Fibroblast of skin of left biceps (primary cell): ENCODE measurements around the gene SRRM3.
A peak's percentile ranks its signal among the peaks of the same experiment; 100 is the strongest.
"Not testable (repeated sequence)": the region's sequence is repeated elsewhere in the genome, so short reads cannot be mapped to it uniquely, and the experiment has no call there.

Experiments used
- DNase-seq, 2 experiments: peaks; one replicate each; pipeline ENCODE4 v3.0.0-alpha.2; 2013; ENCODE audit warnings: low read depth in 2 of 2

Gene SRRM3, protein sequence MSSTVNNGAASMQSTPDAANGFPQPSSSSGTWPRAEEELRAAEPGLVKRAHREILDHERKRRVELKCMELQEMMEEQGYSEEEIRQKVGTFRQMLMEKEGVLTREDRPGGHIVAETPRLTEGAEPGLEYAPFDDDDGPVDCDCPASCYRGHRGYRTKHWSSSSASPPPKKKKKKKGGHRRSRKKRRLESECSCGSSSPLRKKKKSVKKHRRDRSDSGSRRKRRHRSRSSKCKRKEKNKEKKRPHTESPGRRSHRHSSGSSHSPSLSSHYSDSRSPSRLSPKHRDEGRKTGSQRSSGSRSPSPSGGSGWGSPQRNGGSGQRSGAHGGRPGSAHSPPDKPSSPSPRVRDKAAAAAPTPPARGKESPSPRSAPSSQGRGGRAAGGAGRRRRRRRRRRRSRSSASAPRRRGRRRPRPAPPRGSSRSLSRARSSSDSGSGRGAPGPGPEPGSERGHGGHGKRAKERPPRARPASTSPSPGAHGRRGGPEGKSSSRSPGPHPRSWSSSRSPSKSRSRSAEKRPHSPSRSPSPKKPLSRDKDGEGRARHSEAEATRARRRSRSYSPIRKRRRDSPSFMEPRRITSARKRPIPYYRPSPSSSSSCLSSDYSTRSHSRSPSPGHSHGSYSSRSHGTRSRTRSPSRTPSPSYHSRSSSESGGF

DNA sequence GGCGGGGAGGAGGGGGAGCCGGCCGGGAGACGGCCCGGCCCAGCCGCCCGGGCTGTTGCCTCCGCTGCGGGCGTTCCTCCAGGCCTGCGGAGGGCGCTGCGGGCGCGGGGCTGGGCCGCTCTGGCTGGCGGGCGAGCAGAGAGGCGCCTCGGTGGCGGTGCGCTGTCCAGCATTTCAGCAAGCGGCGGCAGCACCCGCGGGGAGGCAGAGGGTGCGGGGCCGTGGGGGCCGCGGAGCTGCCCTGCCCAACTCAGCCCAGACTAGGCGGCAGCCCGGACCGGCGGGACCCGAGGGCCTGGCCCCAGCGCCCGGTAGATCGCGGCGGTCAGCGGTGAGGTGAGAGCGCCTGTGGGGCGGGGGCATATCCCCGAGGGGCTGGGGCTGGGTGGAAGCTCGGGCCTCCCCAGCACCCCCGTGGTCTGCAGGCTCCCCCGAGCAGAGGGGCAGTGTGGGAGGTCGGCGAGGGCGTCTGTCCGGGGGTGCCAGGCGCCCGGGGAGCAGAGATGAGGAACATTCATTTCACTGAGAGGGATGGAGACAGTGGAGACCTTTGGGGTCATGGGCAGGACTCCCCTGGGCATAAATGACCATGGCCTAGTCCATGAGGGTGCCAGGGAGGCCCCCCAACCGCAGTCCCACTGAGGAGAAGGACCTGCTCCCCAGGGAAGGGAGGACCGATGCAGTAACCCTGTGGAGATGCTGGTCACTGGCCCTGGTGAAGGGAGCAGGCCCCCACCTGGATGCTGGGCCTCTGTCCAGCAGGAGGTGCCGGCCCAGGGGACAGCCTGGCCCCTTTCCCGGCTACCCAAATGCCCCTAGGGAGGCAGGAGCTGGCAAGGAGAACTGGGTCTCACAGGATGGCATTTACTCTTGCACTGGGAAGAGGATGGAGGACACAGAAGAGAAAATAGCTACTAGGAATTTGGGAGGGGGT is at the start of gene SRRM3:
TSS of gene SRRM3 (plus strand) at position 165 of the 934 bp plus-strand sequence. CDS start 33,171 bp downstream, outside the sequence.
- peak; percentile 19 to 34 for DNase-seq

DNA sequence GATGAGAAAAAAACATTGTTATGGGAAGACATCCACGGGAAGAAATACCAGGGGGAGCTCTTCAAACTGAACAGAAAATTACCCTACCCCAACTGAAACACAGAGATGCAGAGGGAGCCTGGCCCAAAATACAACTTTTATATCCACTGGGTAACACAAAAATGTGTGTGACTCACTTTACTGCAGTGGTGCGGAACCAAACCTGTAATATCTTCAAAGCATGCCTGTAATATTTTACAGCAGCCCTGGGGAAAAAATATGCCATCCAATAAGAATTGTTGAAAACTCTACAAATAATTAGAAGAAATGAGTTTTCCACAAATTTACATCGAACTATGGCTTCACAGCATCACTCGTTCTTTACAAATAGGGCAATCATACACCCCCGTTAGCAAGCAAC is 49.8 kb upstream of the SRRM3 start:
- no peak for DNase-seq

DNA sequence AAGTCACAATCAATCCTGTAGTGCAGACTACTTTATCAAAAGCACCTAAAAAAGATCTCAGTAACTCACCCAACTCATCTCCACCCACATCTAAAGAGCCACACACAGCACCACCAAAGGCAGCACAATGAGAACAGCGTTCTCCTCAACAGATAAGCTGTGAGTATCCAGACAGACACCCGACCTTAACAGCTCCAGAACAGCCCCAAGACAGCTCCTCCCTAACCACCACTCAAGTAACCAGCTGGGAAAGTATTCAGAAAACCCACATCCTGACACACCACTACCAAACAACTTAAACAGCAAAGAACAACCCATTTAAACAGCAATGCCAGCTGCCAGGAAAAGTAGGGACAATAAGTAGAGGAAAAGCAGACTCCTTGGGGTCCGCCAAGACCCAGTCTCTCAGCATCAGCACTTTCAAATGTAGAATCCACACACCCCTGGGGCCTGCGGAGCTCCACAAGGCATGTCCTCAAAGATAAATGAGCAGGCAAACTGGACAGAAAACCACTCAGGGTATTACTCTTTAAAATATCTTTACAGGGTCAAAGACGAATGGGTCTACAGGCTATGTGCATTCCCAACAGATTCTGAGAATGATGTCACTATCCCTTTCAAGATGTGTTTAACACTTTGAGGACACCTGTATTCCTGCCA is 48.0 kb upstream of the SRRM3 start:
- not testable (repeated sequence) for DNase-seq

DNA sequence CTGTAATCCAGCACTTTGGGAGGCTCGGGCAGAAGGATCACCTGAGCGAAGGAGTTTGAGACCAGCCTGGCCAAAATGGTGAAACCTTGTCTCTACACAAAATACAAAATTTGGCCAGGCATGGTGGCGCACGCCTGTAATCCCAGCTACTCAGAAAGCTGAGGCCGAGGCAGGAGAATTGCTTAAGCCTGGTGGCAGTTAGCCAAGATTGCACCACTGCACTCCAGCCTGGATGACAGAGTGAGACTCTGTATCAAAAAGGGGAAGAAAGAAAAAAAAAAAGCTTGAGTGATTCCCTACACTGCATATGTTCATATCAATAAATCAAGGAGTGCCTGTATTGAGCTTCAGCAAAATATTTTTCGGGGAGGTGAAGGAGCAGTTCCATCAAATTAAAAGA is 45.8 kb upstream of the SRRM3 start:
- DNase-seq: peak in 1 of 2 experiments; percentile 11

DNA sequence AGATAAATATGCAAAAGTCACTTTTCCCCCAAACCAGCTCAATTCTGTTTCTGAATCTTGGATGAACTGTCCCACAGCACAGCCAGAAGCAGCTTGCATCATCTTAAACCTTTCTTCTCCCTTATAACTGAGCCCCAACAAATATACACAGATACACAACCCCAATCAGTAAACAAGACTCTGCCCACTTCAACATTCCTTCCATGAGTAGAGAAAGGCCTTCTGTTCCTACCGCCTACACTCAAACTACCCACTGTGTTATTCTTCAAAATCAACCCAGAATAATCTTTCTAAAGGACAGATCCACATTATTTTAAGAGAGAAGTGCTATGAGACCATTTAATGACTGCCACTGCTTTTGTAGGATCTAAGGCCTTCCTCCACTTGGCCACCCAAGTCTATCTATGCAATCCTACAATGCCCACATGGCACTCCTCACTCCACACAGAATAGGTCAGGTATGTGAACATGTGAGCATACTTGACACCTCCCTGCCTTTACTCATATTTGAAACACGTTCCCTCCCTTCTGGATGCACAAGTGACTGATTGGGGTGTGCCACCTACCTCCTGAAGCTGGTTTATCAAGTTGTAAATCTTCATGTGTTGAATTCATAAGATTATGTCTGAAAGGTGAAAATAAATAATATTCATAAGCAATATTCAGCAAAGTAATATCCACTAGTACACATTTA is 44.6 kb upstream of the SRRM3 start:
- DNase-seq: not testable (repeated sequence)

DNA sequence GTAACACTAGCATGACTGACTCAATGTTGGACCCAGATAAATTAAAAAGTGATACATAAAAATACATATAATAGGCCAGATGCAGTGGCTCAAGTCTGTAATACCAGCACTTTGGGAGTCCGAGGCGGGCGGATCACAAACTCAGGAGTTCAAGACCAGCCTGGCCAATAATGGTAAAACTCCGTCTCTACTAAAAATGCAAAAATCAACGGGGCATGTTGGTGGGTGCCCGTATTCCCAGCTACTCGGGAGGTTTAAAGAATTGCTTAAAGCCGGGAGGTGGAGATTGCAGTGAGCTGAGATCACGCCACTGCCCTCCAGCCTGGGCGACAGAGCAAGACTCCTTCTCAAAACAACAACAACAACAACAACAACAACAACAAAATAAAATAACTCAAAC is 43.3 kb upstream of the SRRM3 start:
- not testable (repeated sequence) for DNase-seq

DNA sequence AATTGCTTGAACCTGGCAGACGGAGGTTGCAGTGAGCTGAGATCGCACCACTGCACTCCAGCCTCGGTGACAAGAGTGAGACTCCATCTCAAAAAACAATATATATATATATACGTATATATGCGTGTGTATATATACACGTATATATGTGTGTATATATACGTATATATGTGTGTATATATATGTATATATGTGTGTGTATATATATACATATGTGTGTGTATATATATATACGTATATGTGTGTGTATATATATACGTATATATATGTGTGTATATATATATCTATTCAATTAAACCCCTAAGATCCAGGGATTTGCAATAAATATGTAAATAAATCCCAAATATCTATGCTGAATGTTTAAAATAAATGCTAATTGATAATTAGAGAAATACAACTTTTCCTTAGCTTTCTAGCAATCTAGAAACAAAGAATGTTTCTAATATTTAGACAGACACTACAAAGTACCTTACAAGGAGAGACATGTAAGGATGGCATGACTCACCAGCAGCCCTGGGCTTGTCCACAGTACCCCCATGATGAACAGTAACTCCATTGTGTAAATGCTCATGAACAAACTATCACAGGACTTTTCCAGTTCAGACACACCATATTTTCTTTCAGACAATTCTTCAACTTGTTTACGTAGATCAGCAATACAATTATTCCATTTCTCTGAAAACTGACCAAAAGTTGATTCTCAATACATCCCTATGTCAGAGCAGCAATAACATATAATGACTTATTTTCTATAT is 39.1 kb upstream of the SRRM3 start:
- DNase-seq: not testable (repeated sequence)

DNA sequence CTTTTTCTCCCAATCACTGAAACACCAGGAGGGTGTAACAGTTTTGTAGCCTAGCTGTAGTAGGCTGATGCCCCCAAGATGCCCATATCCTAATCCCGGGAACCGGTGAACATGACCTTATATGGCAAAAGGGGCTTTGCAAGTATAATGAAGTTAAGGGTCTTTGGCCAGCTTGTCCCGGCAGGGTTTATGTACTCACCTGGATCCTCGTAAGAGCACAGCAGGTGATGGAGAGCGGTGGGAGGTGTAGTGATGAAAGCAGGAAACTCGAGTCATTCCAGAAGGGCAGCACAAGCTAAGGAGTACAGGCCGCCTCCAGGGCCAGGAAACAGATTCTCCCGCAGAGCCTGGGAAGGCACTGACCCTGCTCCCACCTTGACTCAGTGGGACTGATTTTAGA is 37.9 kb upstream of the SRRM3 start:
- not testable (repeated sequence) for DNase-seq

DNA sequence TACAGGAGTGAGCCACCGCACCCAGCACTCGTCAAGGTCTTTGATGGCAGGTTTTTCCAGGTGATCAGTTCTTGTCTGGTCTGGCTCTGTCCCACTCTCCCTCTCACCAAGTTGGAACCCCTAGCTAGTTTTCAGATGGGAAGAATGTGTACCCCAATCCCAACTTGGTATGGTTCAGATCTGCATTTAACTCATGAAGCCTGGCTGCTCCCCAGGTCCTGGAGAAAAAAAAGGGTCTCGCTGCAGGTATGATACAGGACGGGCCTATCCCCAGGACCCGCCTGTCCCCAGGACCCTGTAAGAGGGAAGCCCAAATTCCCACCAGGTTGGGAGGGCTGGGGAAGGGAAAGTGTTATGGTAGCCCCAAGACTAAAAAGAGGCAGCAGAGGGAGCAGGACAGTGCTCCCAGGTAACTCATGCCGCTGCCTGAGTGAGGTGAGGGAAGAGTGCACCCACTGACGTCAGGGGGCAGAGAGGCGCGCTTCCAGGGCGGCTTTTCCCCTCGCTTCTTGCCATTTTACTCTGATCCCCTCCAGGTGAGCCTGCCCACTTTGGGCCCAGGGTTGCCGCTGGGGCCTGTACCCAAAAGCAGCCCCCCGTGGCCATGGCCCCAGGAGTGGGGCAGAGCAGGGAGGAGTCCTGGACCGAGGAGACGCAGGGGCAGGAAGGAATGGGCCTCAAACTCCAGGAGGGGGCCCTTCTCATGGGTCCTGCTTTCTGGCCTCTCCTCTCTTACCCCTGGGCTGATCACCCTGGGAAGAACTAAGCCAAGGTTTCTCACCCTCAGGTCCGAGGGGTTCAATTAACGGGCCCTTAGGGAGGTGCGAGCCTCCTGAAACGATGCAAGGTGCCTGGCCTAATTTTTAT is 36.4 kb upstream of the SRRM3 start:
- DNase-seq: no peak

DNA sequence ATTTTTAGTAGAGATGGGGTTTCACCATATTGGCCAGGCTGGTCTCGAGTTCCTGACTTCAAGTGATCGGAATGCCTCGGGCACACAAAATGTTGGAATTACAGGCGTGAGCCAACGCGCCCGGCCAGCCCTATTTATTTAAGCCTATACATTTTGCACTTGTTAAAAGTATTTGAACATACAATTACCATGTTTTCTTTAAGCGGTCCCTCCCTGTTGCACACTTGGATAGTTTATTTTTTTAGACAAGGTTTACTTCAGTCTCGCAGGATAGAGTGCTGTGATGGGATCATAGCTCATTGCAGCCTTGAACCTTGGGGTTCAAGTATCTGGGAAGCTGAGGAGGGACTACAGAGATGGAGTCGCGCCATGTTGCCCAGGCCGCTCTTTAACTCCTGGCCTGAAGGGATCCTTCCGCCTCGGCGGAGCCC is 35.7 kb upstream of the SRRM3 start:
- DNase-seq: no peak

DNA sequence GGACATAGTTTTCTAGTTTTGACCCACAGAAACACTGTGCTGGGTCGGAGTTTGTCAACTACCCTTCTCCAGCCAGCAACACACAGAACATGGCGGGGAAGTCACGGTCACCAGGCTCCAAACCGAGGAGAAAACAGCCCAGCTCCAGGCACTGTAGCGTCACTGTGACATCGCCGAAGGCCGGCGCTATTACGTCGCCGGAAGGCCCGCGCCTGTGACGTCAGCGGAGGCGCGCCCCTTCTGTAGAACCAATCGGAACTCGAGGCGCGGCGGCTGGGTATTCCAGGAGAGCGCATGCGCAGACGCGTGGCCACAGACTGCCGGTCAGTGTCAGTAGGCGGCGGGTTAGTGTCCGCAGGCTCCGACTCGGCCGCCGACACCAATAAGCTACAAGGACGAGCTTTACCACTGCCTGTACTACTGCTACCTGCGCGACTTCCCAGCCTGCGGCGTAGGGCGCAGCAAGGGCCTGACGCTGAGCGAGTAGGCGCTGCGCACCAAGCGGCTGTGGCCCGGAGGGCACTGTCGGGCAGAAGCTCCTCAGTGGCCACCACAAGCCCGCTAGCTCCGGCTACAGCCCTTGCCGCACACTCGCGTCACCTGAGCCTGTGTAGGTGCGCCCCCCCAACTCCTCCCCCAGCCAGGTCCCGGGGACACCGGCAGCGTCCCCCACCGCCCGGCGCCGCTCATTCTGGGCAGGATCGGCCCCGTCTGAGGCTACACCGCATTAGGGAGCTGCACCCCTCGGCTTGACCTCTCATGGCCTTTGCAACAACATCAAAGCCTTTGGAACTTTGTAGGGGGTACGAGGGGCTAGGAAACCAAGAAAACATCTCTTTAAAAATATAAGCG is 35.1 kb upstream of the SRRM3 start:
- peak; percentile 78 to 79 for DNase-seq

DNA sequence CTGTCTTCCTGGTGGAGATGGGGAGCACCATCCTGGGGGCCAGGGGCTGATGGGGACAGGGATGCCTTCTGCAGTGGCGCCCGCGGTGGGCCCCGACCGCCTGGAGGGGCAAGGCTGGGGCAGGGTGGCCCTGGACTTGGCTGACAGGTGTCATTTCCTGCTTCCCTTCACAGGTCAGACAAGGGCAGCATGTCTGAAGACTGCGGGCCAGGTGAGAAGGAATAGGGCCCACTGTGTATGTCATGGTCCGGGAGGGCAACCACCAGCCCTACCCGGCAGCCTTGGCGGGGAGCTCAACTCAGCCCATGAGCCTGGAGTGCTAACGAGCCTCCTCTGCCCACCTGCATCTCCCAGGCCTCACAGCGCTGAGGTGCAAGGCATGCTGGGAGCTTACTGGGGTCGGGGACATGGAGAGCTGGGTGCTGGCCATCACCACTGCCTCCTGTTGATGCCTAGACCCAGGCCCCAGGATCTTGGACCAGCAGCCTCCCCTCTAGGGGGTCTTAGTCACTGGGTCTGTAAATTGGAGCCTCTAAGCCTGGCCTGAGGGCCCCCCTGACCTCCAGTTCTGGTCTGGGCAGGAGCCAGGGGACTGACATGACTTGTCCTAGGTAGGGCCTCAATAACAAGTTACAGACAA is 28.0 kb upstream of the SRRM3 start:
- no peak for DNase-seq

DNA sequence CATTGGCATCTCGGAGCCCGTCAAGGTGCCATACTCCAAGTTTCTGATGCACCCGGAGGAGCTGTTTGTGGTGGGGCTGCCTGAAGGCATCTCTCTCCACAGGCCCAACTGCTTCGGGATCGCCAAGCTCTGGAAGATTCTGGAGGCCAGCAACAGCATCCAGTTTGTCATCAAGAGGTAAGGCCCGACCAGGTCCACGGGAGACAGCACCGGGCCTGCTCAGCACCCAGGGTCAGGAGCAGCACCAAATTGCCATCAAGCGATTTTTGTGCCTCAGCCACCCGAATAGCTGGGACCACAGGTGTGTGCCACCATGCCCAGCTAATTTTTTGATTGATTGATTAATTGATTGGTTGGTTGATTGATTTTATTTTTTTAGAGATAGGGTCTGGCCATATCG is 24.7 kb upstream of the SRRM3 start:
- not testable (repeated sequence) for DNase-seq

DNA sequence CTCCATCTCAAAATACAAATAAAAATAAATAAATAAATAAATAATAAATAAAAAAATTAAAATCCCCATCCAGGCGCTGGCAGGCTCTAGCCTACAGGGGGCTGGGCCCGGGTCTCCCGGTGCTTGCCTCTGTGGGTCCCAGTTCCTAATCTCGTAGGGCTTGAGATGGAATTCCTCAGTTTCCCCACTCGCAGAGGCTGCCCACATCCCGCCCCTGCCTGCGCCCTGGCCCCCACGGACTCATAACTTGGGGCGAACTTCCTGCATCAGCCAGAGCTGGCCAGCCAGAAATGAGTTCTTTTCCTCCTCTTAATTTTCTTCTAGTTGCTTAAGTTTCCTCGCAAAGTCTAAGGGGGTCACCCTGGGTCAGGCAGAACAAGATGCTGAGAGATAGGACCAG is 22.0 kb upstream of the SRRM3 start:
- no peak for DNase-seq

DNA sequence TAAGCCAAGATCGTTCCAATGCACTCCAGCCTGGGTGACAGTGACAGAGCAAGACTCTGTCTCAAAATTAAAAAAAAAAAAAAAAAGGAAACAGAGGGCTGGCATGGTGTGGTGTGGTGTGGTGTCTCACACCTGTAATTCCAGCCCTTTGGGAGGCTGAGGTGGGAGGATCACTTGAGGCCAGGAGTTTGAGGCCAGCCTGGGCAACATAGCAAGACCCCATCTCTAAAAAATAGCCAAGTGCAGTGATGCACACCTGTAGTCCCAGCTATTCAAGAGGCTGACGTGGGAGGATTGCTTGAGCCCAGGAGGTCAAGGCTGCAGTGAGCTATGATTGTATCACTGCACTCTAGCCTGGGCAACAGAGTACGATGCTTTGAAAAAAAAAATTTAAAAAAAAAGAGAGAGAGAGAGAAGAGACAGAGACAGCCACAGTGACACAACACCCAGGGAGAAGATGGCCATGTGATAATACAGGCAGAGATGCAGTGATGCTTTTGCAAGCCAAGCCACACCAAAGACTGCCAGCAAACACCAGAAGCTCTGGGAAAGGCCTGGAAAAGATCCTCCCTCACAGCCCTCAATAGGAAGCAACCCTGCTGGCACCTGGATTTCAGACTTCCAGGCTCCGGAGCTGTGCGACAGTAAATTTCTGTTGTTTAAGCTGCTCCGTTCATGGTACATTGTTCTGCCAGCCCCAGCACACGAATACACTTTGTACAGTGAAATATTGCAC is 19.3 kb upstream of the SRRM3 start:
- DNase-seq: no peak

DNA sequence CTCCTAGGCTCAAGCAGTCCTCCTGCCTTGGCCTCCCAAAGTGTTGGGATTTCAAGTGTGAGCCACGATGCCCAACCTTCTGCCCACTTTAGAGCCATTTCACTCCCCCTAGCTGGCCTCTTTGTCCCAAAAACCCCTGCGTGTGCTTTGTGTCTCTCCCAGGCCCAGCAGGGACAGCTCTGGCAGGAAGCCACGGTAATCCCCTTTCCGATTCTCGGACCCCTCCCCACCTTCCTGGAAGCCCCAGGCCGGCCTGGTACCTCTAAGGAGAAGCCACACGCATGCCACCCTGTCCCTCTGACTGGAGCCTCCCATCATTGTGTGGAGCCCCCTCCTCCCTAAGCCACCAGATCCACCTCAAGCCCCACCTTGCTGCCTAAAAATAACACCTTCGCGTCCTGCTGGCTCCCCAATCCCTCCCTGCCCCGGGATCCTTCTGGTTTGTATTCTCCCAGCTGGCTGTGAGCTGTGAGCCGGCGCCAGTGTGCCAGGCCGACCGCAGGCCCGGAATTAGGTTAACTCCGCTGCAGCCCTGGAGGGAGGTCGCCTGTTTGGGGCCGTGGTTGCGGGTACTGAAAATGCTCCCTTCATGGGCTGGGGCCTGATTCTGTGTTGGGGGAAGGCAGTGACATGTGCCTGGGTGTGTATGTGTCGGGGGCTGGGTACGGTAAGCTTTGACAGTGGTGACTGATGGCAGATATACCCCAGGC is 16.4 kb upstream of the SRRM3 start:
- no peak for DNase-seq
